Measurements from ENCODE around the gene STMN3. TPM values are rescaled to one million over a fixed set of nuclear protein-coding genes. Genes with fewer than 3 reads are reported as not detected.

Gene STMN3
- total and polyA plus RNA-seq, 11 donors = 2.9 to 15.6 (median 5.2) TPM

- no peaks in the 10 kb centered on the region for H3K4me1 ChIP-seq
- H3K9me3 ChIP-seq = no peaks in the 10 kb centered on the region
- H3K27me3 ChIP-seq = no peaks in the 10 kb centered on the region
- no peak for TF ChIP-seq CTCF (IDR thresholded peaks at IDR 0.05)
- no peak for TF ChIP-seq POLR2A (IDR thresholded peaks at IDR 0.05)
- no peak for ATAC-seq
- WGBS, 4 donors = 90 to 95% (median 93%) methylated on average over 27 of the region's 27 CpGs
- H3K4me3 ChIP-seq = no peak overlapping the region
- H3K27ac ChIP-seq = no peak overlapping the region
- peaks cover 8 to 87% (median 77%) of the 10 kb centered on the region in 9 donors for H3K36me3 ChIP-seq
- intact Hi-C loops (cut with DNase I) = no loop called here
- peak in 1 of 5 donors; percentile 13 for DNase-seq
Observed at GRCh38 chr20:63599396-63600050, 53.7 kb downstream of the STMN3 start.

DNA sequence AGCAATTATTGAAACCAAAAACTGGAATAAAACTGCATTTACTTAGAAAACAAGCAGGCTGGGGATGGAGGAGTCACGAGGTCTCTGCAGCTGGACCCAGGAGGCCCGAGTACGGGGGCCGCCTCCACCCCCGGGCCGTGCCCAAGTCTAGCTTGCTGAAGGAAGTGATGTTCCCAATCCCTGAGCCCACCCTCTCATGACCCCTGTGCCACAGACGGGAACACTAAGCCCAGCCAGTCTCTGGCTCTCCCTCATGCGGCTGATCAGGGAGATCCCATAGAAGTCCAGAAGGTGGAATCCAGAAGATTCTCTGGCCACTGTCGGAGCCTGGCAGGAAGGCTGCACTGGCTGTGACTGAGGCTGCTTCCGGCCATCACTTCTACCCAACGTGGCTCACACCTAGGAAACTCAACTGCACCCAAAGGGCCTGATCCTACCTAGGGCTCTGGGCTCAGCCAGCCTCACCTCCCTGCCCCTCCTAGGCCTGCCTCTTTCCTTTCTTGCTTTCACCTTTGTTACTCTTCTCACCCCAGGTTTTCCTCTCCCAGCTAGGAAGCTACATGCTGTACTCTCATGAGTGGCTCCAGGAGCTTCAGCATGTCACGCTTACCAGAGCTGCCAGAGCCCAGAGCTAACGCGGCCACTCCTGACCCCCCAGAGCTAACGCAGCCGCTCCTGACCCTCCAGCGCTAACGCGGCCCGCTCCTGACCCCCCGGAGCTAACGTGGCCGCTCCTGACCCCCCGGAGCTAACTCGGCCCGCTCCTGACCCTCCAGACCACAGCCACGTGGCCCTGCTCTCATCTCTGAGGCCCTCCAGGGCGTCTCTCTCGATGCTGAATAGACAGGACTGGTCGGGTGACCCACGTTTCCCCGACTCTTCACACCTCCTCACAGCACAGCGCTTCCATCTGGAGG lies 54.5 kb downstream of the STMN3 start:
- H3K36me3 ChIP-seq = peaks cover 8 to 88% (median 77%) of the 10 kb centered on the region in 9 donors
- no peaks in the 10 kb centered on the region for H3K9me3 ChIP-seq
- ATAC-seq (no peak), DNase-seq (peak in 1 of 5 donors; percentile 9)
- TF ChIP-seq POLR2A (IDR thresholded peaks at IDR 0.05) = no peak
- no peaks in the 10 kb centered on the region for H3K27me3 ChIP-seq
- no peak overlapping the region for H3K4me3 ChIP-seq
- intact Hi-C loops (cut with DNase I) = no loop called here
- H3K27ac ChIP-seq = no peak overlapping the region
- peaks cover 0 to 4% (median 0%) of the 10 kb centered on the region in 12 donors for H3K4me1 ChIP-seq
- WGBS, 4 donors = 88 to 94% (median 90%) methylated on average over 33 of the region's 33 CpGs

DNA sequence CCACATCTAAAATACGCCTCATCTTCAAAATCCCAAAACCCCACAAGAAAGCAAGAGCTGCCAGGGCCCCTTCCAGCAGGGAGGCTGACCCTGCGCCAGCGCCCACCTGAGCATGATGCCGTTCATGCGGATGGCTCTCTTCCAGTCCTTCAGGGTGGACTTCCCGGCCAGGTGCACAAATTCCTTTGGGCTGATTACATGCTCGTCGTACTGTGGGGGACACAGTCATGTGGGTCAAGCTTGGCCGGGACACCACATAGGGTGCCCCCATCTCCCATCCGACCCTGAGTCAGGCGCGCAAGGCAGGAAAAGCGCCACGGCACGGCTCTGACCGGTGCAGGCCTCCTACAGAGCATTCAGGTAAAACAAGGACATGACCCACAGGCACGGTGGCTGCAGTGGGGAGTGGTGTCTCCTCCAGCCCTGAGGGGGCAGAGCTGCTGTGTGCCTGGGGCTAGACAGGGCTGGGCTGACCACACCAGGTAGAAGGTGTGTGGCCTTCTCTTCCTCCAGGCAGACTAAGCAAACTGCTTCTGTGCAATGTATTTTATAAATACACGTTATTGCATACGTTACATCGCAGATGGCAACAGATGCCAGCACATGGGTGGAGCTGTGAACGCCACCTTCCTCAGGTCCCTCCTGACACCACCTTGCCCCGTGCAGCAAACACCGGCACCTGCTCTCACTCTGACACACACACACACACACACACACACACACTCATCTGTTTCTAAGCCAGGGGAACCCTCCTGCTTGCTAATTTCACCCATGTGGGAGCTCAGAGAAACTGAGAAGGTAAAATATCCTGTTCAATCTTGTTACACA lies 55.4 kb downstream of the STMN3 start:
- WGBS, 4 donors = 87 to 91% (median 89%) methylated on average over 23 of the region's 23 CpGs
- Histone ChIP-seq H3K4me3 (no peak overlapping the region), H3K27ac (no peak overlapping the region), H3K36me3 (peaks cover 6 to 88% (median 75%) of the 10 kb centered on the region in 9 donors), H3K4me1 (peaks cover 0 to 4% (median 0%) of the 10 kb centered on the region in 12 donors), H3K27me3 (no peaks in the 10 kb centered on the region), H3K9me3 (no peaks in the 10 kb centered on the region)
- ATAC-seq (no peak), DNase-seq (peak in 2 of 5 donors; percentile 7 to 42)
- TF ChIP-seq CTCF (IDR thresholded peaks at IDR 0.05) = no peak
- intact Hi-C loops (cut with DNase I) = no loop called here

GRCh38 chr20:63596423-63596822 lies 56.8 kb downstream of the STMN3 start:
- H3K36me3 ChIP-seq = peaks cover 0 to 89% (median 77%) of the 10 kb centered on the region in 9 donors
- intact Hi-C loops (cut with DNase I) = no loop called here
- no peak overlapping the region for H3K4me3 ChIP-seq
- no peak overlapping the region for H3K27ac ChIP-seq
- TF ChIP-seq CTCF (IDR thresholded peaks at IDR 0.05) = no peak
- TF ChIP-seq POLR2A (IDR thresholded peaks at IDR 0.05) = no peak
- H3K9me3 ChIP-seq = no peaks in the 10 kb centered on the region
- 90 to 97% (median 92%) methylated on average over 5 to 6 of the region's 6 CpGs for WGBS, 4 donors
- H3K4me1 ChIP-seq = peaks cover 0 to 4% (median 0%) of the 10 kb centered on the region in 12 donors
- H3K27me3 ChIP-seq = no peaks in the 10 kb centered on the region
- ATAC-seq = no peak
- peak in 2 of 5 donors; percentile 7 to 11 for DNase-seq
